Activated CD8-positive, alpha-beta memory T cell treated with anti-CD3 and anti-CD28 coated beads, Interleukin-2, amount 50 U/mL, for 24 hours (primary cell): ENCODE results near the gene GGT6.
"Not testable (repeated sequence)": the region's sequence is repeated elsewhere in the genome, so short reads cannot be mapped to it uniquely, and the experiment has no call there.

Experiments used
- DNase-seq: peaks from one replicate; pipeline ENCODE4 v3.0.0-alpha.2; 2020; ENCODE audit errors: extremely low read depth

Gene GGT6

GRCh38 chr17:4560421-4560820, at the start of gene GGT6:
GGT6 (minus strand) TSS chr17:4560577; CDS start chr17:4560521, 56 bp downstream.
- no peak for DNase-seq

- DNase-seq: no peak
Measured at GRCh38 chr17:4610162-4610561, 49.8 kb upstream of the GGT6 start.

GRCh38 chr17:4609761-4610160, 49.4 kb upstream of the GGT6 start:
- no peak for DNase-seq

GRCh38 chr17:4607773-4608187, 47.4 kb upstream of the GGT6 start:
- no peak for DNase-seq

- DNase-seq: no peak
Measured at GRCh38 chr17:4607261-4607741, 46.9 kb upstream of the GGT6 start.

- no peak for DNase-seq
Measured at GRCh38 chr17:4605826-4606225, 45.4 kb upstream of the GGT6 start.

- DNase-seq: not testable (repeated sequence)
Measured at GRCh38 chr17:4604736-4605135, 44.4 kb upstream of the GGT6 start.

- DNase-seq: no peak
Measured at GRCh38 chr17:4604111-4604644, 43.8 kb upstream of the GGT6 start.

GRCh38 chr17:4602041-4602440, 41.7 kb upstream of the GGT6 start:
- no peak for DNase-seq

- no peak for DNase-seq
Measured at GRCh38 chr17:4601326-4601725, 40.9 kb upstream of the GGT6 start.

GRCh38 chr17:4600563-4600962, 40.2 kb upstream of the GGT6 start:
- DNase-seq: no peak

GRCh38 chr17:4599505-4600281, 39.3 kb upstream of the GGT6 start:
- DNase-seq: no peak

- DNase-seq: no peak
Measured at GRCh38 chr17:4598776-4599504, 38.6 kb upstream of the GGT6 start.

GRCh38 chr17:4597975-4598374, 37.6 kb upstream of the GGT6 start:
- no peak for DNase-seq

- DNase-seq: no peak
Measured at GRCh38 chr17:4596636-4597380, 36.4 kb upstream of the GGT6 start.

- not testable (repeated sequence) for DNase-seq
Measured at GRCh38 chr17:4595685-4596342, 35.4 kb upstream of the GGT6 start.

- DNase-seq: no peak
Measured at GRCh38 chr17:4594931-4595684, 34.7 kb upstream of the GGT6 start.

- DNase-seq: no peak
Measured at GRCh38 chr17:4594406-4594805, 34.0 kb upstream of the GGT6 start.

GRCh38 chr17:4593021-4593421, 32.6 kb upstream of the GGT6 start:
- DNase-seq: no peak

- no peak for DNase-seq
Measured at GRCh38 chr17:4592240-4593005, 32.0 kb upstream of the GGT6 start.
